HG03108 (cell line): ENCODE data around the gene GUCY1A2.
"Not testable (repeated sequence)": the region's sequence is repeated elsewhere in the genome, so short reads cannot be mapped to it uniquely, and the experiment has no call there.

Experiments used
- ATAC-seq: cut with Tn5 transposase; IDR thresholded peaks from one replicate; pipeline ENCODE4 v1.9.1; 2021; ENCODE audit warnings: moderate library complexity; ENCODE audit not compliant: unreplicated experiment

GUCY1A2 gene

GRCh38 chr11:107018219-107018901, at the start of gene GUCY1A2:
TSS of gene GUCY1A2 (minus strand) at chr11:107018476. CDS start at chr11:107018055, 421 bp downstream.
- ATAC-seq = peak; percentile 34

DNA sequence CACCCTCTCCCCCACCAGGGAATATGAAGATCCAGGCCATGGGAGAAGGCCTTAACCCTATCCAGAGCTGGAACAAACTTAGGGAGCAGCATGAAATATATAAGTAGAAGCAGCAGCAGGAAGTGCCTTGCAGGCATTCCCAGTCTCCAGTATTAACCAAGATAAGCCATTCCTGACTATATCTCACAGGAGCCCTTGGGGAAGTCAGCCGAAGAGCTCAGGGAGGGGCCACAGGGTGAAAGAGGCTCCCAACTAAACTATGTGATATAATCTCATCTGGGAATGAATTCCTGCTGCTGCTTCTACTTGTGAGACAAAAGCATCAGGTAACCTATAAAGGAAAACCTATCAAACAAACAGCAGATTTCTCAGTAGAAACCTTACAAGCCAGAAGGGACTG, 36.1 kb upstream of the GUCY1A2 start:
- no peak for ATAC-seq

- ATAC-seq = not testable (repeated sequence)
These were observed 33.1 kb upstream of the GUCY1A2 start for GRCh38 chr11:107051332-107051731.

DNA sequence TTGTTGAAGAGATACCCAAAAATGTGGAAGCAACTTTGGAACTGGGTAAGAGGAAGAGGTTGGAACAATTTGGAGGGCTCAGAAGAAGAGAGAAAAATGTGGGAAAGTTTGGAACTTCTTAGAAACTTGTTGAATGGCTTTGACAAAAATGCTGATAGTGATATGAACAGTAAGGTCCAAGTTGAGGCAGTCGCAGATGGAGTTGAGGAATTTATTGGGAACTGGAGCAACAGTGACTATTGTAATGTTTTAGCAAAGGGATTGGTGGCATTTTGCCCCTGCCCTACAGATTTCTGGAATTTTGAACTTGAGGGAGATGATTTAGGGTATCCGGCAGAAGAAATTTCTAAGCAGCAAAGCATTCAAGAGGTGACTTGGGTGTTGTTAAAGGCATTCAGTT, 32.6 kb upstream of the GUCY1A2 start:
- ATAC-seq = not testable (repeated sequence)

GRCh38 chr11:107050121-107050520, 31.8 kb upstream of the GUCY1A2 start:
- ATAC-seq = no peak

- no peak for ATAC-seq
These were observed 26.2 kb upstream of the GUCY1A2 start for GRCh38 chr11:107044503-107044902.

- peak; percentile 88 for ATAC-seq
These were observed 25.1 kb upstream of the GUCY1A2 start for GRCh38 chr11:107043242-107044006.

DNA sequence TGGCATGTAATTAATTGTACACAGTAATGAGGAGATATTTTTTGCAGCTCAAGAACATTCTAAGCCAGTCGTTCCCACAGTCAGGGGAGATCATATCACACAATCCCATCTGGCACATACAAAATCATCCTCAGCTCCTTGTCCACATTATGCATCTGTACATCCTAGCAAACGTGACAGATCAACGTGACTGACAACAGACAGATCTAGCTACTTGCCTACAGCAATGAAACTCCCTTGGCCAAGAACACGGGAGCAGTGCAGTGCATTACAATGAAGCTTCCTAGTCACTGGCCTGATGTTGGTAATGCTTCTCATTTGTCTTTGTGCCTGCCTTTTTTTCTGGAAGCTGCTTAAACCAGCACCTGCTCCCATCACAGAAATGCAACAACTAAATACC, 24.5 kb upstream of the GUCY1A2 start:
- ATAC-seq = no peak

GRCh38 chr11:107041088-107041444, 22.8 kb upstream of the GUCY1A2 start:
- no peak for ATAC-seq

- ATAC-seq = no peak
These were observed 22.3 kb upstream of the GUCY1A2 start for GRCh38 chr11:107040433-107041087.

GRCh38 chr11:107025673-107026072, 7.4 kb upstream of the GUCY1A2 start:
- no peak for ATAC-seq

DNA sequence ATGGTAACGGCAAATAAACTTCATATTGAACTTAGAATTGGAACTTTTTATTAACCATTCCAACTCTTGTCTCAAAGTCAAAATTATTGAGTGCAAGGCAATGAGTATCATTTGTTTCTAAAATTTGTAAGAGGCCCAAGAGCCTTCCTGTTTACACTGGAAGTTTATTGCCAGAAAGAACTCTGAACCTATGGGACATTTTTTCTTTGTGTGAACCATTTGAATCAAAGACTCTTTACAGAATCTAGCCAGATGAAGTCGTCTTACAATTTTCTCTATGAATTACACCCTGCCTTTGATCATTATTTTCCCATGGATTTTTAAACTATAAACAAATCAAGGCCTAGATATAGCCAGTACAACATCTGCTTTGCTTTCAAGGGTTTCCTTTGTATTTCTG, 2.3 kb upstream of the GUCY1A2 start:
- no peak for ATAC-seq

DNA sequence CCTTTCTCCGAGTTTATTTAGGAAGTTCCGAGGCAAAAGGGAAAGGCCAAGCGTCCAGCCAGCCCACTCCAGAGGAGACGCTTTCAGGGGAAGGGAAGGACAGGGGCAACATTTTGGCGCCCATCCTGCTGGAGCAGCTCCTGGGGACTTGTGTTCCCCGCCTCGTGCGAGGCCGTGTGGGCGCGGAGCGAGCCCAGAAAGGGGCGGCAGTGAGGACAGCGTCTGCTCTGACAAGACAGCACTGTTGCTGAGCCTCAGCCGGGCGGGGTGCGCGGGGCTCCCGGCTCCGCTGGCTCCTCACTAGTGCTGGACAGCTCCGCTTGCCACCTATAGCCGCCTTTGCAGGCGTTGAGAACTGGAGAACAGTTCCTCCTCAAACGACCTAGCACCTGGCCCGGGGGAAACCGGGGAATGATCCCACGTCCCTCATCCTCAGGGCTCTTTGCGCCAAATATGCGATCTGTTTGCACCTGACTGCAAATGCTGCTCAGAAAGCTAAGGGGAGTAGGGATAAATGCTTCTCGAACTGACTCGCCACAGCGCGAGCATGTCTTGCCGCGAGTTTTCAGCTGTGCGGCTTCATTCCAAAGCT, 722 bp upstream of the GUCY1A2 start:
- ATAC-seq = no peak

DNA sequence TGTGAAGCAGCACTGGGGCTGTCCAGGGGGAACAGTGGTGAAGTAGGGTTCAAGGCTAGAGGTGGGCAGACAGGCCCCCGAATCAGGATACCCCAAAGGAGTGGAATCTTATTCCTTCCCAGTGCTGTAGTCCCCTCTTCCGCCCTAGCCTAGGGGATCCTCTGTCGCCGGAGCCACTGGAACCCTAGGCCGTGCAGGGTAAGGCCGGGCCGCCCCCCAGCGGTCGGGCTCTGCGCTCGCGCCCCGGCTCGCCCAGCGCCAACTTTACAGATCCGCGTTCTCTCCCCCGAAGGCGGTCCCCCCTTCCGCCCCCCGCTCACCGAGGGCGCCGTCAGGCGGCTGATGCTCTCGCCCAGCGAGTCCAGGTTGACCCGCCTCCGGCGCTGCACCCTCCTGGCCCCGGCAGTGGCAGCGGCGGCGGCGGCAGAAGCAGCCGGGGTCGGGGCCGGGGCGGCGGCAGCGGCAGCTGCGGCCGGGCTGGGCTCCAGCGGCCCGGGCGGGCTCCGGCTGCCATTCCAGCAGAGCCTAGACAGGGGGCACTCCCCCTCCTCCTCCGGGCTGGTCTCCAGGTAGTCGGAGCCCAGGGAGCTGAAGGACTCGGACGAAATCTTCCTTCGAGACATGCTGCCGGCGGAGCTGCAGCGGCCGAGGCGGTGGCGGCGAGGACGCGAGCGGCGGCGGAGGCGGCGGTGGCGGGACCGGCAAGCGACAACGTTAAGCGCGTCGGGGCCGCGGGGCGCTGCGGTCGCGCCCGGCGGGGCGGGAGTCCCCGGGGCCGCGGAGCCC, 650 bp downstream of the GUCY1A2 start:
- ATAC-seq = peak; percentile 53

- no peak for ATAC-seq
These were observed 1.2 kb downstream of the GUCY1A2 start for GRCh38 chr11:107017104-107017432.

DNA sequence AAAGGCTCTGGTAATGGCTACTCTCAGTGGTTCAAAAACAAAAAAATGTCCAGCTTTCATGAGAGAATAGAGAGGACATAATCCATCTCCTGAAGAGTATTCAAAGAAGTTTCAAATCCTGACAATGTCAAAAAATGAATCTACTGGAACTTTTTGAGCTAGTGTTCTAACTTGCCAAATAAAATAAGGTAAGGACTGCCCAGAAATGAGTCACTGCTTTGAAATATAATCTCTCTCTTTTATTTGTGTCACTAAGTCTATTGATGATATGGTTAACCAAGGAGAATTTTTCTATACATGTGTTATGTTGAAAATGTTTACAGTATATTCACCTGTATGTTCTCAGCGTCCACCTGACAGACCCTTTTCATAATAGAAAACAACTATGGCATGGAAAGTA, 3.4 kb downstream of the GUCY1A2 start:
- no peak for ATAC-seq

DNA sequence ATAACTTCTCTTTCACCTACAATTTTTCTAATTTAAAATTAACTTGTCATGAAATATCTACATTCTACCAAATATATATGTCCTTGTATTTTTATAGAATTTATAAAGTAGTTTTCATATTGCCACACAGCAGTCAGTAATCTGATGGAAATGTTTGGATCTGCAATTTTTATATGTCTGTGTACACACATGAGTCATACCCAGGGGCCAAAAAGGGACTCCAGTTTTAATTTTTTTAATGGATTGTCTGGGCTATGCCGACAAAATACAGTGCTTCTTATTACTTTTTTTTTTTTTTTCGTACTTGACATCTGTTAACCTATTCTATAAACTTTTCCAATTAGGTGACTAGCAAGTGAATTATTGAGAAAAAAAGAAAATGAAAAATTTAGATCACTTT, 6.3 kb downstream of the GUCY1A2 start:
- no peak for ATAC-seq

DNA sequence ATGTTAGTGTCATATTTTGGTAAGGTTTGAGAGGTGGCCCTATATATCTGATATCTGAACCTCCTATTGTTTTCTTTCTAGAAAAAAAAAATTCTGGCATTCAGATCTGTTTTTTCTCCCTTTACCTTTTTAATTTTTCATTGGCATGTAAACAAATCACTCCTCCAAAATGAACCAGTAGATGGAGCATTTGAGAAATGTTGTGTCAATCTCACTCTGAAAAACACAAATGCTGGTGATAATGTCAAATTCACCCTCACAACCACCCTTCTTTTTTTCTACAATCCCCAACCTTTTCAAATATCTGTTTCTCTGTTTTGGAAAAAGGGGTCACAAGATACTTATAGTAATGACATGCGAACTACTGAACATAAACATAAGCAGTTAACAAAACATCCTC, 9.1 kb downstream of the GUCY1A2 start:
- ATAC-seq = no peak

GRCh38 chr11:107006076-107006833, 12.0 kb downstream of the GUCY1A2 start:
- no peak for ATAC-seq

- no peak for ATAC-seq
These were observed 19.1 kb downstream of the GUCY1A2 start for GRCh38 chr11:106999196-106999595.

- ATAC-seq = no peak
These were observed 19.4 kb downstream of the GUCY1A2 start for GRCh38 chr11:106998916-106999188.
